Thyroid gland (tissue), 4 donors: ENCODE results near the gene CRB1. TPM values are rescaled to one million over a fixed set of nuclear protein-coding genes. Genes with fewer than 3 reads are reported as not detected.

Source experiments
- DNase-seq, 2 donors: peaks; one replicate each; pipeline ENCODE4 v3.0.0-alpha.2; 2019
- H3K27ac ChIP-seq, 3 donors: fragments of 200-600 bp; sonication (generic); 1 replicate in 2 of 3; 2 replicates in 1 of 3; pipeline ENCODE4 v1.5.1; 2016 to 2019; ENCODE audit warnings: mild to moderate bottlenecking in 1 of 3, moderate library complexity in 1 of 3
- H3K27me3 ChIP-seq: fragments of 200-600 bp; sonication (generic); one replicate; pipeline ENCODE4 v1.5.1; 2019
- H3K36me3 ChIP-seq, 2 donors: fragments of 200-600 bp; sonication (generic); one replicate each; pipeline ENCODE4 v1.5.1; 2016 to 2019
- H3K4me1 ChIP-seq, 2 donors: fragments of 200-600 bp; sonication (generic); one replicate each; pipeline ENCODE4 v1.5.1; 2017 to 2019
- H3K4me3 ChIP-seq, 3 donors: fragments of 200-600 bp; sonication (generic); replicated peaks in 1 of 3; 1 replicate in 2 of 3; 2 replicates in 1 of 3; pipeline ENCODE4 v1.5.1; 2016; ENCODE audit warnings: mild to moderate bottlenecking in 1 of 3
- H3K9me3 ChIP-seq: fragments of 200-600 bp; sonication (generic); one replicate; pipeline ENCODE4 v1.5.1; 2017
- POLR2A ChIP-seq, 2 donors: fragments of 450-650 bp; IDR thresholded peaks; one replicate each; pipeline ENCODE4 v1.6.1; 2017; ENCODE audit warnings: antibody characterized with exemption in 2 of 2, mild to moderate bottlenecking in 2 of 2, moderate library complexity in 1 of 2
- WGBS, 2 donors: methylation state at CpG; one replicate each; pipeline ENCODE4 v1.1.5; 2017; 5-methylcytosine and 5-hydroxymethylcytosine counted together
- intact Hi-C: fragments of 100-400 bp; cut with DNase I; formaldehyde crosslinking; loops from one replicate; pipeline ENCODE4 v1.15.1; 2023
- total RNA-seq, 4 donors: library from RNA; depleted of rRNA; stranded (reverse); fragments of >200 nt; gene quantifications; one replicate each; pipeline ENCODE4 v1.2.3, GENCODE V29; 2016
- TF ChIP-seq, protein P1 (sequence below), 6 experiments: fragments of 200-600 bp in 3 of 6; fragments of 450-650 bp in 3 of 6; sonication (generic) in 3 of 6; IDR thresholded peaks; one replicate each; pipeline ENCODE4 v1.5.1; 2016 to 2019; ENCODE audit warnings: antibody characterized with exemption in 6 of 6, mild to moderate bottlenecking in 2 of 6, inconsistent platforms in 1 of 6, moderate library complexity in 1 of 6

The CRB1 gene
- total RNA-seq, 4 donors from 2014 or later, result 0.21 to 6.7 (median 0.22) TPM; not detected in 1

DNA sequence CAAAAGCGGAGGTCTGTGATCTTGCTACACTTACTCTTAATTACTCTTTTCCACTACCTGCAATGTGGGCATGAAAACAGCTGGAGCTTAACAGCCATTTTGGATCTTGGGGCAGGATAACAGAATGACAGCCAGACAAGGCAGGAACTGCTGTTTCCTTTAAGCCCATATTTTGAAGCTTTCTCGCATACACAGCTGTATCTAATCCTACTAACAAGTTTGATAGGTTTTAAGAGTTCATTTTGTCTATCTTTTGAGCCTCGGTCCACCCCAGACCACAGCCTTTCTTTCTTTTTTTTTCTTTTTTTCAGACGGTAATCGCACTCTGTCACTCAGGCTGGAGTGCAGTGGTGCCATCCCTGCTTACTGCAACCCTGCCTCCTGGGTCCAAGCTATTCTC lies 42.4 kb upstream of the CRB1 start:
- Histone ChIP-seq H3K9me3 (no peaks in the 10 kb centered on the region), H3K27me3 (no peaks in the 10 kb centered on the region), H3K27ac (no peak overlapping the region), H3K4me3 (no peak overlapping the region), H3K36me3 (no peaks in the 10 kb centered on the region), H3K4me1 (no peaks in the 10 kb centered on the region)
- TF ChIP-seq POLR2A (IDR thresholded peaks at IDR 0.05), result no peak
- TF ChIP-seq, protein P1, sequence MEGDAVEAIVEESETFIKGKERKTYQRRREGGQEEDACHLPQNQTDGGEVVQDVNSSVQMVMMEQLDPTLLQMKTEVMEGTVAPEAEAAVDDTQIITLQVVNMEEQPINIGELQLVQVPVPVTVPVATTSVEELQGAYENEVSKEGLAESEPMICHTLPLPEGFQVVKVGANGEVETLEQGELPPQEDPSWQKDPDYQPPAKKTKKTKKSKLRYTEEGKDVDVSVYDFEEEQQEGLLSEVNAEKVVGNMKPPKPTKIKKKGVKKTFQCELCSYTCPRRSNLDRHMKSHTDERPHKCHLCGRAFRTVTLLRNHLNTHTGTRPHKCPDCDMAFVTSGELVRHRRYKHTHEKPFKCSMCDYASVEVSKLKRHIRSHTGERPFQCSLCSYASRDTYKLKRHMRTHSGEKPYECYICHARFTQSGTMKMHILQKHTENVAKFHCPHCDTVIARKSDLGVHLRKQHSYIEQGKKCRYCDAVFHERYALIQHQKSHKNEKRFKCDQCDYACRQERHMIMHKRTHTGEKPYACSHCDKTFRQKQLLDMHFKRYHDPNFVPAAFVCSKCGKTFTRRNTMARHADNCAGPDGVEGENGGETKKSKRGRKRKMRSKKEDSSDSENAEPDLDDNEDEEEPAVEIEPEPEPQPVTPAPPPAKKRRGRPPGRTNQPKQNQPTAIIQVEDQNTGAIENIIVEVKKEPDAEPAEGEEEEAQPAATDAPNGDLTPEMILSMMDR (IDR thresholded peaks at IDR 0.05), result no peak
- intact Hi-C loops, result no loop called here
- DNase-seq, result no peak
- 76 to 79% methylated on average over 5 of the region's 5 CpGs for WGBS, 2 donors

DNA sequence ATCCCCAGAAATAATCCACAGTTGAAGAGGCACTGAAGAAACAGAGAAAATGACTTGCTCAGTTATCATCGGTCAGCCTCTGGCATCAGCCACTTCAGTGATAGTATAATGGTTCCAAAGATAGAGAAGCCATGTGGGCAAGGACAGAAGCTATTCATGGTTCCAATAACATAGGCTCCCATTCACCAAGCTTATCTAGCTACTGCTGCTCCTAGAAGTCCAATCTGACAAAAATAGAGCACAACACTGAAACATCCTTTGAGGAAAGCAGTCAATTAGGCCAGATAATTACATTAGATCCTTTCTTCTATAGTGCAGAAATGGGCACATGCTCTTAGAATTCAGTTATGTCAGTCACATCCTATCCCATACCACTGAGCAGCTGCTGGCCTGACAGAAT lies 33.5 kb upstream of the CRB1 start:
- no peaks in the 10 kb centered on the region for H3K9me3 ChIP-seq
- no peak for DNase-seq
- no peaks in the 10 kb centered on the region for H3K27me3 ChIP-seq
- TF ChIP-seq POLR2A (IDR thresholded peaks at IDR 0.05), result no peak
- TF ChIP-seq, protein P1 (IDR thresholded peaks at IDR 0.05), result no peak
- intact Hi-C loops, result no loop called here
- no peaks in the 10 kb centered on the region for H3K4me1 ChIP-seq
- H3K27ac ChIP-seq, result no peak overlapping the region
- WGBS, 2 donors, result 87 to 91% methylated on average over 1 of the region's 1 CpG
- no peaks in the 10 kb centered on the region for H3K36me3 ChIP-seq
- no peak overlapping the region for H3K4me3 ChIP-seq

DNA sequence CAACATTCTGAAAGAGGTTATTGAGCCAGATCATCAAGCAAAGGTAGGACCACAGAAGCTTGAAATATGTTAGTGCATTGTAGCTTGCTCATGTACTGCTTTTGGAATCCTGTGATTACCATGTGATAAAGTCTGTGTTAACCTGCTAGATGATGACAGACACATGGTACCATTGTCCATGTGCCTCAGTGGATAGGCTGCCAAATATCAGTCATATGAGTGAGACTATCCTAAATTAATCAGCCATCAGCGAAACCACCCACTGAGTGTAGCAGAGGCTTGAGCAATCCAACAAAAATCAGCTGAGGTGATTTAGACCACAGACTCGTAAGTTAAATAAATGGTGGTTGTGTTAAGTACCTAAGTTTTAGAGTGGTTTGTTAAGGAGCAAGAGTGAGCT lies 32.7 kb upstream of the CRB1 start:
- no peak for TF ChIP-seq POLR2A (IDR thresholded peaks at IDR 0.05)
- TF ChIP-seq, protein P1 (IDR thresholded peaks at IDR 0.05), result no peak
- Histone ChIP-seq H3K36me3 (no peaks in the 10 kb centered on the region), H3K27me3 (no peaks in the 10 kb centered on the region), H3K4me1 (no peaks in the 10 kb centered on the region), H3K27ac (no peak overlapping the region), H3K9me3 (no peaks in the 10 kb centered on the region), H3K4me3 (no peak overlapping the region)
- WGBS, 2 donors, result 78 to 85% methylated on average over 2 of the region's 2 CpGs
- intact Hi-C loops, result no loop called here
- no peak for DNase-seq

DNA sequence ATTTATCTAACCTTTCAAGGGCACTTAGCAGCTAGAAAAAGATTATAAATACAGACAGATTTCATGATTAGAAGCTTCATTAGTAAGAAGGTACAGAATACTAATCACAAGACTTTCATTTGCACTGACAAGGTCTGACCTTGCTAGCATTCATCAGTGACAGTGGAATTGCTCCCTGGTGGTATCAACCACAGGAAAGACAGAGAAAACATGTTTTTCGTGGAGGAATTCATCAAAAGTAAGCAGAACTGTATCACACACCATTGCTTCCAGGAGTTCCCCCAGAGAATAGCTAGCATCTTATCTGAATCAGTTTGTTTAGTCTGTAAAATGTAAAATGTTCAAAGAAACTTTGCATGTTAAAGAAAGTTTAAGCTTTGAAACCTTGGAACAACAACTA lies 20.6 kb upstream of the CRB1 start:
- Histone ChIP-seq H3K4me1 (no peaks in the 10 kb centered on the region), H3K27ac (no peak overlapping the region), H3K36me3 (no peaks in the 10 kb centered on the region), H3K27me3 (no peaks in the 10 kb centered on the region), H3K4me3 (no peak overlapping the region), H3K9me3 (no peaks in the 10 kb centered on the region)
- 6 to 14% methylated on average over 1 of the region's 1 CpG for WGBS, 2 donors
- TF ChIP-seq, protein P1 (IDR thresholded peaks at IDR 0.05), result no peak
- no peak for TF ChIP-seq POLR2A (IDR thresholded peaks at IDR 0.05)
- intact Hi-C loops, result no loop called here
- DNase-seq, result no peak

DNA sequence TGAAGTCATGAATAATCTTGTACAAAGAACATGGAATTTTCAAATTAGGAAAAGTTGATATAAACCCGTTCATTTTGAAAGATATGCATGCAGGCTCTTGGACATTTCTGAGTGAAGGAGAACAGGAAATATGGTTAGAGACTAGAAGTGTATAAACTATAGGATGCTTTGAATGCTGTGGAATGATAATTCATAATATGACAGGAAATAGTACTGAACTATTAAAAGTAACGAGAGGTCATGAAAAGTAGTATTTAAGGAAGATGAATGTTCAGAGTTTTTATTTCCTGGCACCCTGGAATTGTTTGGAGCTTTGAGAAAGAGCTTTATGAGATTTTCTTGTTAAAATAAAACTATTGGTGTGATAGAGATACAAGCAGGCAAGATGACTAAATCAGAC lies 18.7 kb upstream of the CRB1 start:
- no peak overlapping the region for H3K4me3 ChIP-seq
- no peaks in the 10 kb centered on the region for H3K9me3 ChIP-seq
- no peak for DNase-seq
- TF ChIP-seq, protein P1 (IDR thresholded peaks at IDR 0.05), result no peak
- TF ChIP-seq POLR2A (IDR thresholded peaks at IDR 0.05), result no peak
- no peak overlapping the region for H3K27ac ChIP-seq
- H3K4me1 ChIP-seq, result no peaks in the 10 kb centered on the region
- intact Hi-C loops, result no loop called here
- no peaks in the 10 kb centered on the region for H3K27me3 ChIP-seq
- WGBS, 2 donors, result 60 to 61% methylated on average over 2 of the region's 2 CpGs
- no peaks in the 10 kb centered on the region for H3K36me3 ChIP-seq
